Adipose tissue (tissue), 3 donors: ENCODE measurements around the gene GATAD1. TPM values are rescaled to one million over a fixed set of nuclear protein-coding genes. Genes with fewer than 3 reads are reported as not detected.
"Not testable (repeated sequence)": the region's sequence is repeated elsewhere in the genome, so short reads cannot be mapped to it uniquely, and the experiment has no call there.

Experiments used
- H3K27ac ChIP-seq: one replicate; pipeline ENCODE4 v1.5.1; 2013; ENCODE audit warnings: low read depth, low read length
- WGBS, 3 donors: extraction: QIAGEN DNeasy Blood & Tissue Kit; methylation state at CpG; one replicate each; pipeline ENCODE4 v1.1.7; 2013; 5-methylcytosine and 5-hydroxymethylcytosine counted together
- polyA plus RNA-seq, 3 donors: library from polyadenylated mRNA; stranded (reverse); fragments of 200-250 nt; gene quantifications; one replicate each; pipeline ENCODE4 v1.2.3, GENCODE V29; 2013
- donor health status: healthy with polysubstance abuse.
- donor health status: Bipolar disorder and iron deficiency.
- donor health status: healthy.

GATAD1 gene
- polyA plus RNA-seq, 3 donors: 16.6 to 18.0 (median 17.9) TPM

DNA sequence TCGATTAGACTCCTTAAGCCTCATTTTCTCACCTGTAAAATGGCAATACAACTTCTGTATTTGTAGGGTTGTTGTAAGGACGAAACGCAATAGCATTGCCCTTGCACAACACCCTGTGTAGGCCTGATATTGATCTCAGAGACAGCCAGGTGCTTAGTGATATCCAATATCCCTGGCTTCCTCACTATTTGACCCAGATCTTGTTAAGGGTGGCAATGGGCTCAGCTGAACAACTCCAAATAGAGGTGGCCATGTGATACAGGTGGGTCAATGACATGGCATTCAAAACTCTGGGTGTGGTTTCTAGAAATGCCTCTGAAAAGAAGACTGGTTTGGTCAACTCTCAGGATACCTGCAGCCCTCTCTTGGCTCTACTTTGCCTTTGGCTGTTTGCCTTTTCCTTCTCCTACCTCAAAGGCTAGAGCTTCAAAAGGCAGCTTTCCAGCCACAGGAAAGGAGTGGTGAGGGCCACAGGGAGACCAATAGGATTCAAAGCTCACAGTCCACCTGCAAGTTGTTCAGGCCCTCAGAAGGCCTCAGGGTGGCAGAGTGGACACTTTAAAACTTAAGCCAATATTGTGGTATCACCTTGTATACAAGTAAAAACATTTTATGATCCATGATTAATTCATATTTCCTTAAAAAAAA, 14.9 kb upstream of the GATAD1 start:
- 72 to 90% (median 78%) methylated on average over 3 of the region's 3 CpGs for WGBS, 3 donors
- no peak overlapping the region for H3K27ac ChIP-seq

DNA sequence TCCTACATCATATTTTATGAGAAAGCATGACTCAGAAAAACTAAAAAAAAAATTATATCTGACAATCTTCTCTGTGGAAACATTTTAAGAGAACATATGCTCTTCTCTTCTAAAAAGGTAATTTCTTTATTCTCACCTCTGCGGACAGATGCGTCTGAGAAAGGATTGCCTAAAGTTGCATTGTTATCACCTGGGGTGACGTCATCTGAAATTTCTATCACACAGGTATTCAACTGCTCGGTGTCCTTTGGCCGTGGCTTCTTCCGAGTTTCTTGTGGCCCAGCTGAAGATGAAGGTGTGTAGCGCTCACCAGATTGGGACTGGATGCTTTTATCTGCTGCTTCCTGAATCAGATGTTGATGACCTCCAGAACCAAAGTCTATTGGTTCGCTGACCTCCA, 14.3 kb upstream of the GATAD1 start:
- 93 to 95% (median 94%) methylated on average over 8 of the region's 8 CpGs for WGBS, 3 donors
- no peak overlapping the region for H3K27ac ChIP-seq

DNA sequence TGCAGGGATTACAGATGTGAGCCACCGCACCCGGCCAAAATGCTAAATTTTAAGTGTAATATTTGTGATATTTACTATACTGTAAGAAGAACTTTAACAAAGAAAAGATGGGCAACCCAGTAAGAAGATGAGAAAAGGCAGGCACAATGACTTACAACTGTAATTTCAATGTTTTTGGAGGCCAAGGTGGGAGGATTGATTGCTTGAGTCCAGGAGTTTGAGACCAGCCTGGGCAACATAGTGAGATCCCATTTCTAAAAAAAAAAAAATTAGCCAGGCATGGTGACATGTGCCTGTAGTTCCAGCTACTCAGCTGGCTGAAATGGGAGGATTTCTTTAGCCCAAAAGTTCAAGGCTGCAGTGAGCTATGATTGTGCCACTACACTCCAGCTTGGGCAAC, 11.7 kb upstream of the GATAD1 start:
- WGBS, 3 donors: 93 to 96% (median 95%) methylated on average over 2 of the region's 2 CpGs
- no peak overlapping the region for H3K27ac ChIP-seq

DNA sequence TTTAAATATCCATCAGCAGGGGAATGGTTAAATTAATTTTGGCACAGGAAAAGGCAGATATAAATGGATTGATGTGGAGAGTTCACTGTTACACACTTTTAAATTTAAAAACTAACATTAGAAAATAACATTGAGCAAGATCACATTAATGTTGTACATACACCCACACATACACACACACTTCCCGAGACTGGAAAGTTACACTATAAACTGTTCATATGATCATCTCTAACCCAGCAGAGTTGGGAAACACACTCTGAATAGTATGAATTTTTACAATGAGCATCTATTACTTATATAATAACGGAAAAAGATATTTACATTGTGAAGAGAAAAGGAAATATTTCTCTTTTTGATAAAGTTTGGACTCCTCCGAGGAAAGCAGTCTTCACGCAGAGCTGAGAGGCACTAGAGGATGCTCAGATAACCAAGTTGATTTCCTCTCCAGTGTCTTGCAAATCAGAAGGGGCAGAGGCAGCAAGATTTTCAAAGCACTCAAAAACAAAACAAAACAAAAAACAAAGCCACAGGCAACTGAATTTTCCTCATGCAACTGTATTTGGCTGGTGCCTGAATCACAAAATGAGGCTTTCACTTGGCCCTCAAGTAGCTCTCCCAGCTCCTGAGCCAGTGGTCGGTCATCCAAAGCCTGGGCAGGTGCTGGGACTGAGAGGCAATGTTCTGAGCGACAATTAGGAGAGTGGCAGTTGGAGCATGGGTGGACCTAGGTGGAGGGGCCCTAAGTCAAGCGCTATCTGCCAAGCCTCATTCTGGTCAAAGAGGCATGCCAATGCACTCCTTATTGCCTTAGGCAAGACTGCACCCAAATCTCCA, 10.5 kb upstream of the GATAD1 start:
- H3K27ac ChIP-seq: no peak overlapping the region
- WGBS, 3 donors: 69 to 72% (median 71%) methylated on average over 7 of the region's 7 CpGs

DNA sequence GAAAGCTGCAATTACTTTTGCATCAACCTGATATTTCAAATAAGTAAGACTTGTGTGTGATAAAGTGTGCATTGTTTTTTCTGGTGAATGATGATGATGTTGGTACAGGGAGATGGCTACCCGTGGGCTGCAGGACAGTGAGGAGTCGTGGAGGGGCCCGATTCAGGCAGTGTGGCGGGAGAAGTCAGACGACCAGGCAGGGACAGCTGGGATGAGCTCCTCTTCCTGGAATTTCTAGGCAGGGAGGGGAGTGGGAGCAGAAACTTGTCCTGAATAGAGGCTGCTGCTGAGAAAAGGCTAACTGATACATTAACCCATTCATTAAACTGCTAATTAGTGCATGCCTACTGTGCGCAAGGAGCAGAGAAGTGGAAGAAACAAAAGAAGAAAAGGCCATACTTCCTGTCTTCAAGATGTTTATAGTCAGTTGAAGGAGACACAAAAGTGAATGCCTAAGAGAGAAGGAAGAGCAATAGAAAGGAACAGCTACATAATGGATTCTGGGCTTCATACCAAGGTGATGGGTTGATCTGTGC, 9.3 kb upstream of the GATAD1 start:
- H3K27ac ChIP-seq: no peak overlapping the region
- WGBS, 3 donors: 72 to 76% (median 76%) methylated on average over 6 of the region's 6 CpGs

DNA sequence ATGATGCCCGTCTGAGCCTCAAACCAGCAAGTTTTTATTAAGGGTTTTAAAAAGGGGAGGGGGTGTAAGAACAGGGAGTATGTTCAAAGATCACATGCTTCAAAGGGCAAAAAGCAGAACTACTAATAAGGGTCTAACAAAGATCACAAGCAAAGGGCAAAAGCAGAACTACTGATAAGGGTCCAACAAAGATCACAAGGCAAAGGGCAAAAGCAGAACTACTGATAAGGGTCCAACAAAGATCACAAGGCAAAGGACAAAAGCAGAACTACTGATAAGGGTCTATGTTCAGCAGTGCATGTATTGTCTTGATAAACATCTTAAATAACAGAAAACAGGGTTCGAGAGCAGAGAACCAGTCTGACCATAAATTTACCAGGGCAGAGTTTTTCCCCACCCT, 4.6 kb upstream of the GATAD1 start:
- not testable (repeated sequence) for H3K27ac ChIP-seq
- WGBS, 3 donors: 80 to 87% (median 87%) methylated on average over 2 of the region's 2 CpGs

DNA sequence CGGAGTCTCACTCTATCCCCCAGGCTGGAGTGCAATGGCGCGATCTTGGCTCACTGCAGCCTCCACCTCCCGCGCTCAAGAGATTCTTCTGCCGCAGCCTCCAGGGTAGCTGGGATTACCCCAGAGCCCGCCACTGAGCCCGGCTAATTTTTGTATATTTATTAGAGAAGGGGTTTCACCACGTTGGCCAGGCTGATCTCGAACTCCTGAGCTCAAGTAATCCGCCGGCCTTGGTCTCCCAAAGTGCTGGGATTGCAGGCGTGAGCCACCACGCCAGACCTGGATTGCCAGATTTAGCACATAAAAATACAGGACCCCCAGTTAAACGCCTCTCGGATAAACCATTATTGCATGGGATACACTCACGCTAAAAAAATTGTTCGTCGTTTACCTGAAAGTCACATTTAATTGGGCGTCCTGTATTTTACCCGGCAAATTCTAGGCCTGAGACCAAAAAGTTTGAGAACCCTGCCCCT, 375 bp upstream of the GATAD1 start:
- 53 to 57% (median 56%) methylated on average over 21 of the region's 21 CpGs for WGBS, 3 donors
- no peak overlapping the region for H3K27ac ChIP-seq

DNA sequence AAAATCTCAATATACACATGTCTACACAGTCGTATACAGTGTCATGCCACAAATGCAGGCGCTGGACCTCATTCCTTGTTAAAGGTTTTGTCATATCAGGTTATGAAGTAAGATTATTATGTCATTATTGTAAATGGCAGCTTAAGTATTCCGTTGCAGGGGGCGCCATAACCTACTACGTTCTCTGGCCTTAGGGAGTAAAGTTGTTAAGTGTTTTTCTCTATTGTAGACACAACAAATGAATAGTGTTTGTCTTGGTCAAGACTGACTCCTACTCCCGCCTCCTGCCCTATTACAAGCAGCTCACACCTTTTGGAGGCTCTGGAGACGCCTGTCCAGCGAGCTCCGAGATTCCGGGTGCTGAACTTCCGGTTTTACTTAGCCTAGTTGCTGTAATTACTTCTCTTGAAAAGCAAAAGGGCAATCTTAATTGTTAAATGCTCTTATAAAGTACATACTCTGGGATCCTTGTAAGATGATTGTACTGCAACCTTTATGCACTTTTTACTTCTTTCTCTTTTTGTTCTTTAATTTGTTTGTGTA, 994 bp downstream of the GATAD1 start:
- no peak overlapping the region for H3K27ac ChIP-seq
- 0 to 1% (median 0%) methylated on average over 11 of the region's 11 CpGs for WGBS, 3 donors

DNA sequence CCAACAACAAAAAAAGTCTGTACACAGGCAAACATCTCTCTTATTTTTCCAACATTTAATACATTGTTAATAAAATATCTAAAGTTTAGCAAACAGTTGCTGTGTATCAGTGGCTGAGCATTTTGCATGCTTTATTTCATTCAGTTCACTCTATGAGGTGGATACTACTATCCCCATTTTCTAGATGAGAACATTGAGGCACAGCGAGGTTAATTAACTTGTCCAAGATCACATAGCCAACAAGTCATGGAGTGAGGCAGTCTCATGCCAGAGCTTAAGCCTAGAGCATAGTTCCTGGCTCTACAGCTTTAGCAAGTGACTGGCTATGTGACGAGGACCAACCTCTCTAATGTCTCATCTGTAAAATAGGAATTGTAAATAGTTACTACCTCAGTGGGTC, 4.4 kb downstream of the GATAD1 start:
- WGBS, 3 donors: 97 to 98% (median 98%) methylated on average over 2 of the region's 2 CpGs
- H3K27ac ChIP-seq: no peak overlapping the region

DNA sequence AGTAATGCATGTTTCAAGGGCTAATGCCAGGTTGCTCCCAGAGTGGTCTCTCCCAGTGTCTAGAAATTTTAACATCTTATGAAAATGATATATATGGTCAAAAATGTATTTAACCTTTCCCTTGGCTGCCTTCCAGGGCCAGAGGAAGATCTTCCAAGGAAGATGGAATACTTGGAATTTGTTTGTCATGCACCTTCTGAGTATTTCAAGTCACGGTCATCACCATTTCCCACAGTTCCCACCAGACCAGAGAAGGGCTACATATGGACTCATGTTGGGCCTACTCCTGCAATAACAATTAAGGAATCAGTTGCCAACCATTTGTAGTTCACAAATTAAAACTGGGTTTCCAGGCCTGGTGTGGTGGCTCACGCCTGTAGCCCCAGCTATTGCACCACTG, 9.0 kb downstream of the GATAD1 start:
- WGBS, 3 donors: 78 to 98% (median 89%) methylated on average over 2 of the region's 2 CpGs
- no peak overlapping the region for H3K27ac ChIP-seq

DNA sequence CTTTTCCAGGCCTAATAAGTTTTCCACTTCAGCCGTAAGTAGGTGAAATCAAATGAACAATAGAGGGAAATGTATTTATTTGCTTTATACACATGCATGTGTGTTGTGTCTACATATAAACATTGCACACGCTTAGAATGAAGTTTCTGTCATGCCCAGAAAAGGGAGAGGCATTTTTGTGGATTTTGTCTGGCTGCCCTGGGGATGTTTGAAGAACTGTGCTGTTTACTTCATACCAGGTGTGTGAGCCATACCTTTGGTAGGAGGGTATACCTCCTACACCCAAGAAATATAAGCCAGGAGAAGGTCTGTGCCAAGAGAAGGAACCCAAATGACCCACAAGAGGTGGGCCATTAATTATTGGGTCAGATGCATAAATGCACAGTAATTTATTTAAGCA, 12.8 kb downstream of the GATAD1 start:
- 71 to 86% (median 80%) methylated on average over 2 of the region's 2 CpGs for WGBS, 3 donors
- H3K27ac ChIP-seq: no peak overlapping the region

DNA sequence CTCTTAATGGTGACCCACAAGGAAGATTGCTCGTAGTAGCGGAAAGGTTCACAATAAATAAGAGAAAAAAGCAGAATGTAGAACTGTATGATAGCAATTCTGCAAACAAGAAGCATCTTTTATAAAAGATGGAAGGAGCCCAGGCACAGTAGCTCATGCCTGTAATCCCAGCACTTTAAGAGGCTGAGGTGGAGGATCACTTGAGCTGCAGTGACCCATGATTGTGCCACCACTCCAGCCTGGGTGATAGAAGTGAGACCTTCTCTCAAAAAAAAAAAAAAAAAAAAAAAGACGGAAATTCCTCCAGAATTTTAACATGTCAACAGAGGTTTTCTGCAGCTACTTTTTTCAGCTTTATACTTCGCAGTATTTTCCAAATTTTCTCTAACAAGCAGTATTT, 13.2 kb downstream of the GATAD1 start:
- no peak overlapping the region for H3K27ac ChIP-seq
- 88 to 94% (median 94%) methylated on average over 4 of the region's 4 CpGs for WGBS, 3 donors

DNA sequence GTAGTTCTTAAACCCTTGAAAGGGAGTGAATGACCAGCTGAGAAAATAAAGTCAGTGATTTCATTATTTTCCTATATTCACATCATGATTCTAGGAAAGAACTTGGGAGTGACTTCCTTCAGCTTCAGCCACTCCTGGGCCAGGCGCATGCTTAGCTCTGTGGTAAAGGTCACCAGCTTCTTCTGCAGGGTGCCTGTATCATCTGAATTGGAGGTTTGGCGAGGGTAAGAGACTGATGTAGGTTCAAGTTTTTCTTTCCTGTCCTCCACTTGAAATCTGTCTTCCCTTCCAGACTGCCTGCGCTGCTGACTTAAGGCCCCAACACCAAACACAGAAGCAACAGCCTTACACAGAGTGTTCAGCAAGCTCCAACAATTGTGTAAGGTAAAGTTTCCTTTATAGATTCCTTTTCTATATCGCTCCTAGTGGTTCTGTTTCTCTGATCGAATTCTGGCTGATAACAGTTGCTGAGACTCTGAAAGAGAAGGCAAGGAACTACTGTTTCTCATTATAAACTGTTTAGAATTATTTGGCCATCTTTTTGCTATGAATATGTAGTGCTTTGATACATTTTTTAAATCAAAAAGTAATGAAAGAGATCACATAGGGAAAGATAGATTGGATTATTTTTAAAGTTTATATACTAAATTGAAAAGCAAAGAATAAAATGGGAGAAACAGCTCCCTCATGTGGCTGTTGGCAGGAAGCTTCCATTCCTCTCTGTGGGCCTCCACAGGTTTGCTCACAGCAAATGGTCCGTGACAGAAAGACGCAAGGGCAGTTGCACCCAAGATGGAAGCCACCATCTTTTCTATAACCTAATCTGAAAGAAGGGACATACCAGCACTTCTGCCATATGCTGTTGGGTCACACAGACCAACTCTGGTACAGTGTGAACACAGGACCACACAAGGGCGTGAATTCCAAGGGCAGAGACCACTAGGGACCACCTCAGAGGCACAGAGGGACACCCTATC, 14.0 kb downstream of the GATAD1 start:
- no peak overlapping the region for H3K27ac ChIP-seq
- 51 to 72% (median 65%) methylated on average over 8 of the region's 8 CpGs for WGBS, 3 donors

DNA sequence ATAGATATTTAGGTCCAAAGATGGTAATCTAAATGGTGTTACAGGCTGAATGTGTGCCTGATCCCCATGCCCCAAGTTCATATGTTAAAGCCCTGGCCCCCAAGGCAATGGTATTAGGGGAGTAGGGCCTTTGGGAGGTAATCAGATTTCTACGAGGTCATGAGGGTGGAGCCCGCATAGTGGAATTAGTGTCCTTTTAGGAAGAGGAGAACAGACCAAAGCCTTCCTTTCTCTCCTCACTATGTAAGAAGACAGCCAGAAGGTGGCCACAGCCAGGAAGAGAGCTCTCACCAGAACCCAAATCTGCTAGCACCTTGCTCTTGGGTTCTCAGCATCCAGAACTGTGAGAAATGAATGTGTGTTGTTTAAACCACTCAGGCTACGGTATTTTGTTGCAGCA, 15.3 kb downstream of the GATAD1 start:
- 91 to 94% (median 94%) methylated on average over 3 of the region's 3 CpGs for WGBS, 3 donors
- no peak overlapping the region for H3K27ac ChIP-seq

DNA sequence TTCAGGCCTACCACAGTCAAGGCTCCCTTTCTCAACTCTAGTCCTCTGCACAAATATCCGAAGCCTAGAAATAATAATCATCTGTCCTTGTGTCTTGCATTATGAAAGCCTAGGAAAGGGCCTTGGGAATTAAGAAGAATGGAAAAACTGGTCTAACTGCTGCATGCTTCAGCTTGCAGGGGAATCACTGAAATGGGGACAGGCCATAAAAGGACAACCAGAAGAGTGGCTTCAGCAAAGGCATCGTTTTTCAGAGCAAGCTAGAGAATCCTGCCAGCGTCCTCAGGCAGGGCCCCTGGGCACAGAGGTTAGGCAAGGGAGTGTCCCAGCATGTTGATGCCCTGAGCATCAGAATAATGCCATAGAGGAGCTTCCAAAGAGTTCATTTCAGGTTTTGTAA, 17.2 kb downstream of the GATAD1 start:
- H3K27ac ChIP-seq: no peak overlapping the region

DNA sequence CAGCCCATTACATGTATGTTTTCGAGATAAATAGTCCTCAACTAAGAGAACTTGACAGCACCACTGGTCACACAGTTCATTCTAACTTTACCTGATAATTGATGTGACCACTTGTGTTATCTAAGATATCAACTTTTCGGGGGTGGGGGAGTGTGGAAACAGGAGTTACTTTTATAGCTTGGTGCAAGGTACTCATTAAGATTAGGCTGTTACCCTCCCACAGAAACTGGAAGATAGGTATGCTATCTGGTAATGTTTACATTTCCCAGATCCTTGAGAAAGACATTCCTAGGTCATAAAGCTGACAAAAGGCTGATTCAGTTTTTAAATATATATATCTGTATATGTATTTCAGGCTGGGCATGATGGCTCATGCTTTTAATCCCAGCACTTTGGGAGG, 19.4 kb downstream of the GATAD1 start:
- no peak overlapping the region for H3K27ac ChIP-seq
- 81 to 88% (median 85%) methylated on average over 2 of the region's 2 CpGs for WGBS, 3 donors

More for the DNA sequence above, 17.2 kb downstream of the GATAD1 start:
- WGBS, 3 donors: 56 to 86% (median 74%) methylated on average over 3 of the region's 3 CpGs

DNA sequence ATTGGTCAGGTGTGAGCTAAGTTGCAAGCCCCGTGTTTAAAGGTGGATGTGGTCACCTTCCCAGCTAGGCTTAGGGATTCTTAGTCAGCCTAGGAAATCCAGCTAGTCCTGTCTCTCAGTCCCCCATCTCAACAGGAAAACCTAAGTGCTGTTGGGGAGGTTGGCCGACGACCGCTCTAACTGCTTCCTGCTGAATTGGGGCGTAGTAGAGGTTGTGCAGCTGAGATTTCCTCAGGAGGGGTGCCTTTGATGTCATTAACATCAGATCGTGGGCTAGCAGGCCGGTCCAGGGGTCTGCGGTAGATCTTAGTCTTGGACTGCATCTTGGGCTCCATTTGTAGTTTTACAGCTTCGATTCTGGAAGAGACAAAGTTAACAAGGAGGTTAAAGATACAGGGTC, 21.3 kb downstream of the GATAD1 start:
- WGBS, 3 donors: 95 to 96% (median 95%) methylated on average over 8 to 9 of the region's 9 CpGs
- not testable (repeated sequence) for H3K27ac ChIP-seq

DNA sequence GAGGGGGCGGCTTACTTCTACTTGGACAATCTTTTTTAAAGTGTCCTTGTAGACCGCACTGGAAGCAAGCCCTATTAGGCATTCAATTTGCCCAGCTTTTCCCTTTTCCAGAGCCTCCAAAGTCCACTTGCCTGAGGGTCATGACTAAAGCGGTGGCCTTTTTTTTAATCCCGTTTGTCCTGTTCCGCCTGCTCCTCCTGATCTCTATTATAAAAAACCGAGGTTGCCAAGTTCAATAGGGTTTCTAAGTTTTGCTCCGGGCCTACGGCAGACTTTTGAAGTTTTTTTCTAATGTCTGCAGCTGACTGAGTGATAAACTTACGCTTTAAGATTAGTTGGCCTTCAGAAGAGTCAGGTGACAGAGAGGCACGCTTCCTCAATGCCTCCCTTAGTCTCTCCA, 26.7 kb downstream of the GATAD1 start:
- H3K27ac ChIP-seq: not testable (repeated sequence)
- WGBS, 3 donors: 46 to 95% (median 85%) methylated on average over 10 of the region's 10 CpGs
